ENCODE measurements around the gene SLC35F4. TPM values are rescaled to one million over a fixed set of nuclear protein-coding genes. Genes with fewer than 3 reads are reported as not detected.

Gene SLC35F4
- total and polyA plus RNA-seq, 2 of the 8 experiments (the other 6 are each of a cell fraction or from before 2014, with no cell fraction given): not detected

GRCh38 chr14:57714487-57714931 lies 151.4 kb downstream of the SLC35F4 start (continued):
- TF ChIP-seq, protein P1, sequence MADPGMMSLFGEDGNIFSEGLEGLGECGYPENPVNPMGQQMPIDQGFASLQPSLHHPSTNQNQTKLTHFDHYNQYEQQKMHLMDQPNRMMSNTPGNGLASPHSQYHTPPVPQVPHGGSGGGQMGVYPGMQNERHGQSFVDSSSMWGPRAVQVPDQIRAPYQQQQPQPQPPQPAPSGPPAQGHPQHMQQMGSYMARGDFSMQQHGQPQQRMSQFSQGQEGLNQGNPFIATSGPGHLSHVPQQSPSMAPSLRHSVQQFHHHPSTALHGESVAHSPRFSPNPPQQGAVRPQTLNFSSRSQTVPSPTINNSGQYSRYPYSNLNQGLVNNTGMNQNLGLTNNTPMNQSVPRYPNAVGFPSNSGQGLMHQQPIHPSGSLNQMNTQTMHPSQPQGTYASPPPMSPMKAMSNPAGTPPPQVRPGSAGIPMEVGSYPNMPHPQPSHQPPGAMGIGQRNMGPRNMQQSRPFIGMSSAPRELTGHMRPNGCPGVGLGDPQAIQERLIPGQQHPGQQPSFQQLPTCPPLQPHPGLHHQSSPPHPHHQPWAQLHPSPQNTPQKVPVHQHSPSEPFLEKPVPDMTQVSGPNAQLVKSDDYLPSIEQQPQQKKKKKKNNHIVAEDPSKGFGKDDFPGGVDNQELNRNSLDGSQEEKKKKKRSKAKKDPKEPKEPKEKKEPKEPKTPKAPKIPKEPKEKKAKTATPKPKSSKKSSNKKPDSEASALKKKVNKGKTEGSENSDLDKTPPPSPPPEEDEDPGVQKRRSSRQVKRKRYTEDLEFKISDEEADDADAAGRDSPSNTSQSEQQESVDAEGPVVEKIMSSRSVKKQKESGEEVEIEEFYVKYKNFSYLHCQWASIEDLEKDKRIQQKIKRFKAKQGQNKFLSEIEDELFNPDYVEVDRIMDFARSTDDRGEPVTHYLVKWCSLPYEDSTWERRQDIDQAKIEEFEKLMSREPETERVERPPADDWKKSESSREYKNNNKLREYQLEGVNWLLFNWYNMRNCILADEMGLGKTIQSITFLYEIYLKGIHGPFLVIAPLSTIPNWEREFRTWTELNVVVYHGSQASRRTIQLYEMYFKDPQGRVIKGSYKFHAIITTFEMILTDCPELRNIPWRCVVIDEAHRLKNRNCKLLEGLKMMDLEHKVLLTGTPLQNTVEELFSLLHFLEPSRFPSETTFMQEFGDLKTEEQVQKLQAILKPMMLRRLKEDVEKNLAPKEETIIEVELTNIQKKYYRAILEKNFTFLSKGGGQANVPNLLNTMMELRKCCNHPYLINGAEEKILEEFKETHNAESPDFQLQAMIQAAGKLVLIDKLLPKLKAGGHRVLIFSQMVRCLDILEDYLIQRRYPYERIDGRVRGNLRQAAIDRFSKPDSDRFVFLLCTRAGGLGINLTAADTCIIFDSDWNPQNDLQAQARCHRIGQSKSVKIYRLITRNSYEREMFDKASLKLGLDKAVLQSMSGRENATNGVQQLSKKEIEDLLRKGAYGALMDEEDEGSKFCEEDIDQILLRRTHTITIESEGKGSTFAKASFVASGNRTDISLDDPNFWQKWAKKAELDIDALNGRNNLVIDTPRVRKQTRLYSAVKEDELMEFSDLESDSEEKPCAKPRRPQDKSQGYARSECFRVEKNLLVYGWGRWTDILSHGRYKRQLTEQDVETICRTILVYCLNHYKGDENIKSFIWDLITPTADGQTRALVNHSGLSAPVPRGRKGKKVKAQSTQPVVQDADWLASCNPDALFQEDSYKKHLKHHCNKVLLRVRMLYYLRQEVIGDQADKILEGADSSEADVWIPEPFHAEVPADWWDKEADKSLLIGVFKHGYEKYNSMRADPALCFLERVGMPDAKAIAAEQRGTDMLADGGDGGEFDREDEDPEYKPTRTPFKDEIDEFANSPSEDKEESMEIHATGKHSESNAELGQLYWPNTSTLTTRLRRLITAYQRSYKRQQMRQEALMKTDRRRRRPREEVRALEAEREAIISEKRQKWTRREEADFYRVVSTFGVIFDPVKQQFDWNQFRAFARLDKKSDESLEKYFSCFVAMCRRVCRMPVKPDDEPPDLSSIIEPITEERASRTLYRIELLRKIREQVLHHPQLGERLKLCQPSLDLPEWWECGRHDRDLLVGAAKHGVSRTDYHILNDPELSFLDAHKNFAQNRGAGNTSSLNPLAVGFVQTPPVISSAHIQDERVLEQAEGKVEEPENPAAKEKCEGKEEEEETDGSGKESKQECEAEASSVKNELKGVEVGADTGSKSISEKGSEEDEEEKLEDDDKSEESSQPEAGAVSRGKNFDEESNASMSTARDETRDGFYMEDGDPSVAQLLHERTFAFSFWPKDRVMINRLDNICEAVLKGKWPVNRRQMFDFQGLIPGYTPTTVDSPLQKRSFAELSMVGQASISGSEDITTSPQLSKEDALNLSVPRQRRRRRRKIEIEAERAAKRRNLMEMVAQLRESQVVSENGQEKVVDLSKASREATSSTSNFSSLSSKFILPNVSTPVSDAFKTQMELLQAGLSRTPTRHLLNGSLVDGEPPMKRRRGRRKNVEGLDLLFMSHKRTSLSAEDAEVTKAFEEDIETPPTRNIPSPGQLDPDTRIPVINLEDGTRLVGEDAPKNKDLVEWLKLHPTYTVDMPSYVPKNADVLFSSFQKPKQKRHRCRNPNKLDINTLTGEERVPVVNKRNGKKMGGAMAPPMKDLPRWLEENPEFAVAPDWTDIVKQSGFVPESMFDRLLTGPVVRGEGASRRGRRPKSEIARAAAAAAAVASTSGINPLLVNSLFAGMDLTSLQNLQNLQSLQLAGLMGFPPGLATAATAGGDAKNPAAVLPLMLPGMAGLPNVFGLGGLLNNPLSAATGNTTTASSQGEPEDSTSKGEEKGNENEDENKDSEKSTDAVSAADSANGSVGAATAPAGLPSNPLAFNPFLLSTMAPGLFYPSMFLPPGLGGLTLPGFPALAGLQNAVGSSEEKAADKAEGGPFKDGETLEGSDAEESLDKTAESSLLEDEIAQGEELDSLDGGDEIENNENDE (IDR thresholded peaks at IDR 0.05; ENCODE audit: insufficient replicate concordance, low read length): peak; percentile 63
- TF ChIP-seq BCL11A (IDR thresholded peaks at IDR 0.05; ENCODE audit: low read depth in 2 of 2, low read length in 2 of 2) (peak in 1 of 2 experiments; percentile 33), SIRT6 (IDR thresholded peaks at IDR 0.05; ENCODE audit: low read length) (no peak), BACH1 (IDR thresholded peaks at IDR 0.05; ENCODE audit: low read length) (no peak), POU5F1 (IDR thresholded peaks at IDR 0.05; ENCODE audit: low read depth, low read length) (no peak), TEAD4 (IDR thresholded peaks at IDR 0.05; ENCODE audit: low read depth, low read length) (peak; percentile 58; the same call in 1 of the 2 replicates), HDAC2 (IDR thresholded peaks at IDR 0.05; ENCODE audit: borderline replicate concordance in 1 of 2, low read depth in 2 of 2, low read length in 2 of 2) (peak in 1 of 2 experiments; percentile 61; a peak in 1 of 4 replicates), NANOG (IDR thresholded peaks at IDR 0.05; ENCODE audit: insufficient read depth, low read depth, low read length, poor library complexity, severe bottlenecking) (peak; percentile 59)
